Measurements from ENCODE around the gene COPS6. TPM values are rescaled to one million over a fixed set of nuclear protein-coding genes. Genes with fewer than 3 reads are reported as not detected.

The COPS6 gene
- polyA plus RNA-seq, 1 experiment, result 265 TPM

DNA sequence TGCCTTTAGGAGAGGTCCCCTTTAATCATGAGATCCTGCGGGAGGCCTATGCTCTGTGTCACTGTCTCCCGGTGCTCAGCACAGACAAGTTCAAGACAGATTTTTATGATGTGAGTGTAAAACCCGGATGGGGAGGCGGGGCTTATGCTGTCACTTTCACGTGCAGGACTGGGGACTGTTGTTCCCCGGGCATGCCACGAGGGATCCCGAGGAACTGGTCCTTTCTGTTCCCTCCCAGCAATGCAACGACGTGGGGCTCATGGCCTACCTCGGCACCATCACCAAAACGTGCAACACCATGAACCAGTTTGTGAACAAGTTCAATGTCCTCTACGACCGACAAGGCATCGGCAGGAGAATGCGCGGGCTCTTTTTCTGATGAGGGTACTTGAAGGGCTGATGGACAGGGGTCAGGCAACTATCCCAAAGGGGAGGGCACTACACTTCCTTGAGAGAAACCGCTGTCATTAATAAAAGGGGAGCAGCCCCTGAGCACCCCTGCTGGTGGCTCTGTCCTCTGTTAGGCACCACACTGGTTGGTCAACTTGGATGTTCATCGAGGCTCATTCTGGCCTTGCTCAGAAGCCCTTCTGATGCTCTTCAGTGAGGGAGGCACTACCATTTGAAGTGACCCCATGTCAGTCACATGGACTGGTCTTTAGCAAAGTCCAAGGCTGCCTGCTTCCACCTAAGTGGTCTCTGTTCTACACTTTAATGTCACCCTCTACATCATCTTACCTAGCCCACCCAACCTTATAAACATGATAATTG, 2.8 kb downstream of the COPS6 start:
- CTCF ChIA-PET, result no interaction called here
- TF ChIP-seq CTCF (IDR thresholded peaks at IDR 0.05; ENCODE audit: low read depth, low read length), result peak; percentile 24; the same call in 1 of the 2 replicates
- Histone ChIP-seq H3K27me3 (ENCODE audit: control insufficient read depth, insufficient read depth, low read length) (no peaks in the 10 kb centered on the region), H3K9me3 (ENCODE audit: control insufficient read depth, insufficient read depth, low read length) (no peaks in the 10 kb centered on the region; the same call in 1 of the 2 replicates), H3K4me3 (ENCODE audit: low read depth, low read length) (no peak overlapping the region), H3K27ac (ENCODE audit: low read depth, low read length) (peak overlapping the region; percentile 21)
- no peak for DNase-seq (ENCODE audit: low read depth, low spot score)
- POLR2A ChIA-PET, result interaction anchor here (5.2 kb wide), 1 partner anchor 10 kb away, joined by 67 read pairs; the partner anchor contains the start of genes AP4M1 and MCM7

GRCh38 chr7:100093054-100093453, 4.3 kb downstream of the COPS6 start:
- Histone ChIP-seq H3K27me3 (ENCODE audit: control insufficient read depth, insufficient read depth, low read length) (no peaks in the 10 kb centered on the region), H3K4me3 (ENCODE audit: low read depth, low read length) (no peak overlapping the region), H3K27ac (ENCODE audit: low read depth, low read length) (no peak overlapping the region), H3K9me3 (ENCODE audit: control insufficient read depth, insufficient read depth, low read length) (no peaks in the 10 kb centered on the region; the same call in 1 of the 2 replicates)
- TF ChIP-seq CTCF (IDR thresholded peaks at IDR 0.05; ENCODE audit: low read depth, low read length), result no peak
- DNase-seq (ENCODE audit: low read depth, low spot score), result no peak
- ChIA-PET POLR2A (interaction anchor here (0.8 kb wide), 1 partner anchor 9 kb away, joined by 18 read pairs; no protein-coding TSS in a partner anchor), CTCF (no interaction called here)

- CTCF ChIA-PET, result no interaction called here
- H3K4me3 ChIP-seq (ENCODE audit: low read depth, low read length), result no peak overlapping the region
- H3K27ac ChIP-seq (ENCODE audit: low read depth, low read length), result no peak overlapping the region
- no peaks in the 10 kb centered on the region; the same call in 1 of the 2 replicates for H3K9me3 ChIP-seq (ENCODE audit: control insufficient read depth, insufficient read depth, low read length)
- POLR2A ChIA-PET, result no interaction called here
- no peak for DNase-seq (ENCODE audit: low read depth, low spot score)
- TF ChIP-seq CTCF (IDR thresholded peaks at IDR 0.05; ENCODE audit: low read depth, low read length), result no peak
- H3K27me3 ChIP-seq (ENCODE audit: control insufficient read depth, insufficient read depth, low read length), result no peaks in the 10 kb centered on the region
These were observed 4.7 kb downstream of the COPS6 start for GRCh38 chr7:100093498-100093897.

DNA sequence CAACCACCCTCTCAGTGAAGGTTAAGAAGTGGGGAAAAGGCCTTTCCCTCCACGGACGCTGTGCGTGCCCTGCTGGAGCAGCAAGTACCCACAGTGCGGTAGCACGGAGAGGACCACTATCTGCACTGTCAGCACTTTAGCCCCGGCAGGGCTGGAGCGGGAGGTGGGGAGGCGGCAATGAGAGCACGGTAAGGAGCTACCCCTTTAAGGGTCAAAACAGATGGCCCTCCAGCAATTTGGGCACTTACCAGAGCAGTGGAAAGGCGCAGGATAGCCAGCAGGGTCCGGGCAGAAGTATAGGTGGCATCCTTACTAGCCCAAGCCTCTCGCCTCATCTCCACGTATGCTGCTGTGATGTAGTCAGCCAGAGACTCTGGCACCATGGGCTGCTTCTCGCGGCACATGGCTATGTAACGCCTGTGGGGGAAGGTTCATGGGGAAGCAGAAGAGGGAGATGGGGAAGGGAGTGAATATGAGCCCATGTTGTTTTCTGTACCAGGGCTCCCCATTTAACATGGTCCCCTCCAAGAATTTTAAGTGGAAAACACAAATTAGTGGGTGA, 5.2 kb downstream of the COPS6 start:
- Histone ChIP-seq H3K27ac (ENCODE audit: low read depth, low read length) (no peak overlapping the region), H3K4me3 (ENCODE audit: low read depth, low read length) (no peak overlapping the region), H3K27me3 (ENCODE audit: control insufficient read depth, insufficient read depth, low read length) (no peaks in the 10 kb centered on the region), H3K9me3 (ENCODE audit: control insufficient read depth, insufficient read depth, low read length) (no peaks in the 10 kb centered on the region; the same call in 1 of the 2 replicates)
- ChIA-PET CTCF (no interaction called here), POLR2A (no interaction called here)
- DNase-seq (ENCODE audit: low read depth, low spot score), result no peak
- TF ChIP-seq CTCF (IDR thresholded peaks at IDR 0.05; ENCODE audit: low read depth, low read length), result no peak

DNA sequence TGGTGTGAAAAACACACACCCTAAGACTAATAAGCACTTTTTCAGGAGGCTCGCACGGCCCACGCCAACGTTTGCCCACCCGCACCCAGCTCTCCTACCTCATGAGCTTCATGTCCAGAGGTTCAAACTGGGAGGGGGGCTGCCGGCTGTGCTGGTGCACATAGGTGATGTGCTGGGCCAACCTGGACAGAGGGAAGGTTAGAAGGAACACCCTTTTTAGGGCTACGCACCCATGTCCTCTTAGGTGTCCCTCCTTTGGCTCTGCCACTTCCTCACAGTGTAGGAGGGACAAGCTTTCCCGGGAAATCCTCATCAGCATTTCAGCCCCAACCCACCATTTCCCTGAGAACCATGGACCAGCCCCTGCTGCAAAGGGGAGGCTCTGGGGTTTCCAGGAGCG, 6.5 kb downstream of the COPS6 start:
- DNase-seq (ENCODE audit: low read depth, low spot score), result no peak
- Histone ChIP-seq H3K27me3 (ENCODE audit: control insufficient read depth, insufficient read depth, low read length) (no peaks in the 10 kb centered on the region), H3K4me3 (ENCODE audit: low read depth, low read length) (no peak overlapping the region), H3K27ac (ENCODE audit: low read depth, low read length) (no peak overlapping the region), H3K9me3 (ENCODE audit: control insufficient read depth, insufficient read depth, low read length) (no peaks in the 10 kb centered on the region)
- TF ChIP-seq CTCF (IDR thresholded peaks at IDR 0.05; ENCODE audit: low read depth, low read length), result no peak
- POLR2A ChIA-PET, result interaction anchor here (1.1 kb wide), 1 partner anchor 8 kb away, joined by 6 read pairs; no protein-coding TSS in a partner anchor
- CTCF ChIA-PET, result no interaction called here

Measured in AG04450 (cell line).